ENCODE results near the gene GBP5.
"Not testable (repeated sequence)": the region's sequence is repeated elsewhere in the genome, so short reads cannot be mapped to it uniquely, and the experiment has no call there.

GBP5 gene

GRCh38 chr1:89306273-89306672, 33.6 kb upstream of the GBP5 start:
- H3K4me3 ChIP-seq (ENCODE audit: low read depth, low read length), result no peak overlapping the region
- TF ChIP-seq, protein P1, sequence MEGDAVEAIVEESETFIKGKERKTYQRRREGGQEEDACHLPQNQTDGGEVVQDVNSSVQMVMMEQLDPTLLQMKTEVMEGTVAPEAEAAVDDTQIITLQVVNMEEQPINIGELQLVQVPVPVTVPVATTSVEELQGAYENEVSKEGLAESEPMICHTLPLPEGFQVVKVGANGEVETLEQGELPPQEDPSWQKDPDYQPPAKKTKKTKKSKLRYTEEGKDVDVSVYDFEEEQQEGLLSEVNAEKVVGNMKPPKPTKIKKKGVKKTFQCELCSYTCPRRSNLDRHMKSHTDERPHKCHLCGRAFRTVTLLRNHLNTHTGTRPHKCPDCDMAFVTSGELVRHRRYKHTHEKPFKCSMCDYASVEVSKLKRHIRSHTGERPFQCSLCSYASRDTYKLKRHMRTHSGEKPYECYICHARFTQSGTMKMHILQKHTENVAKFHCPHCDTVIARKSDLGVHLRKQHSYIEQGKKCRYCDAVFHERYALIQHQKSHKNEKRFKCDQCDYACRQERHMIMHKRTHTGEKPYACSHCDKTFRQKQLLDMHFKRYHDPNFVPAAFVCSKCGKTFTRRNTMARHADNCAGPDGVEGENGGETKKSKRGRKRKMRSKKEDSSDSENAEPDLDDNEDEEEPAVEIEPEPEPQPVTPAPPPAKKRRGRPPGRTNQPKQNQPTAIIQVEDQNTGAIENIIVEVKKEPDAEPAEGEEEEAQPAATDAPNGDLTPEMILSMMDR (conservative IDR thresholded peaks at IDR 0.05; ENCODE audit: low read depth, low read length), result no peak
- no peak for DNase-seq (ENCODE audit: low read depth)

- no peak for DNase-seq (ENCODE audit: low read depth)
- TF ChIP-seq, protein P1 (conservative IDR thresholded peaks at IDR 0.05; ENCODE audit: low read depth, low read length), result no peak
- H3K4me3 ChIP-seq (ENCODE audit: low read depth, low read length), result no peak overlapping the region
Measured at GRCh38 chr1:89305493-89305892, 32.8 kb upstream of the GBP5 start.

DNA sequence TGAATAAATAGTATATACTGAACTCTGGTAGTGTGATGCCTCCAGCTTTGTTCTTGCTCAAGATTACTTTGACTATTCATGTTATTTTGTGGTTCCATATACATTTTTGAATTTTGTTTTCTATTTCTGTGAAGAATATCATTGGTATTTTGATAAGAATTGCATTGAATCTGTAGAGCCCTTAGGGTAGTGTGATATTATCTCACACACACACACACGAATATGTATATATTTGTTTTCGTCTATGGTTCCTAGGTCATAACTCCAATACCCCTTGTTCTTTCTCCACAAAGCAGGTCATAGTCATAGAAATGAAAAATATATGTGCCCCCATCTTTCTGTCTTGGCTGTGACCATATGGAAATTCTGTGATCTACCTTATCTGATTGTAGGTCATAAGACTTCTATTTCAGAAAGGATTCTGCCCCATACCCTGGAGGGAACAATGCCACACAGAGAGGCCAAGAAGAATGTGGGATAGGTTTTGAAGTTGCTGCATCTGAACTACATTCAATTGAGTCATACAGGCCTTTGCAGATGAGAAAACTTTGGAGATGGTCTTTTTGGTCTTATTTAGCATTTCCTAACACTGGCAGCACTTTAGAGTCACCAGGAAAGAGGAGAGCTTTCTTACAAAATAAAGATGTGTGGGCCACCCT, 32.0 kb upstream of the GBP5 start:
- TF ChIP-seq, protein P1 (conservative IDR thresholded peaks at IDR 0.05; ENCODE audit: low read depth, low read length), result no peak
- H3K4me3 ChIP-seq (ENCODE audit: low read depth, low read length), result no peak overlapping the region
- DNase-seq (ENCODE audit: low read depth), result no peak

DNA sequence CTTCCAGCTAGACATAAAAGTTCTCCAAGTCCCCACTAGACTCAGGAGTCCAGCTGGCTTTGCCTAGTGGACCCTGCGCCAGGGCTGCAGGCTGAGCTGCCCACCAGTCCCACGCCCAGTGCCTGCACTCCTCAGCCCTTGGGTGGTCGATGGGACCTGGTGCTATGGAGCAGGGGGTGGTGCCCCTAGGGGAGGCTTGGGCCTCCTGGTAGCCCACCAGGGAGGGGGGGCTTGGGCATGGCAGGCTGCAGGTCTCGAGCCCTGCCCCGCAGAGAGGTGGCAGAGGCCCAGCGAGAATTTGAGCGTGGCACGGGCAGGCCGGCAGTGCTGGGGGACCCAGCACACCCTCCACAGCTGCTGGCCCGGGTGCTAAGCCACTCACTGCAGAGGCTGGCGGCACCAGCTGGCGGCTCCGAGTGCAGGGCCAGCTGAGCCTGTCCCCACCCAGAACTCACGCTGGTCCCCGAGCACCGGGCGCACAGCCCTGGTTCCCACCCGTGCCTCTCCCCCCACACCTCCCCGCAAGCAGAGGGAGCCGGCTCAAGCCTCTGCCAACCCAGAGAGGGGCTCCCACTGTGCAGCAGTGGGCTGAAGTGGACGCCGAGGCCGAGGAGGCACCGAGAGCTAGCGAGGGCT, 30.2 kb upstream of the GBP5 start:
- TF ChIP-seq, protein P1 (conservative IDR thresholded peaks at IDR 0.05; ENCODE audit: low read depth, low read length), result no peak
- no peak overlapping the region for H3K4me3 ChIP-seq (ENCODE audit: low read depth, low read length)
- no peak for DNase-seq (ENCODE audit: low read depth)

DNA sequence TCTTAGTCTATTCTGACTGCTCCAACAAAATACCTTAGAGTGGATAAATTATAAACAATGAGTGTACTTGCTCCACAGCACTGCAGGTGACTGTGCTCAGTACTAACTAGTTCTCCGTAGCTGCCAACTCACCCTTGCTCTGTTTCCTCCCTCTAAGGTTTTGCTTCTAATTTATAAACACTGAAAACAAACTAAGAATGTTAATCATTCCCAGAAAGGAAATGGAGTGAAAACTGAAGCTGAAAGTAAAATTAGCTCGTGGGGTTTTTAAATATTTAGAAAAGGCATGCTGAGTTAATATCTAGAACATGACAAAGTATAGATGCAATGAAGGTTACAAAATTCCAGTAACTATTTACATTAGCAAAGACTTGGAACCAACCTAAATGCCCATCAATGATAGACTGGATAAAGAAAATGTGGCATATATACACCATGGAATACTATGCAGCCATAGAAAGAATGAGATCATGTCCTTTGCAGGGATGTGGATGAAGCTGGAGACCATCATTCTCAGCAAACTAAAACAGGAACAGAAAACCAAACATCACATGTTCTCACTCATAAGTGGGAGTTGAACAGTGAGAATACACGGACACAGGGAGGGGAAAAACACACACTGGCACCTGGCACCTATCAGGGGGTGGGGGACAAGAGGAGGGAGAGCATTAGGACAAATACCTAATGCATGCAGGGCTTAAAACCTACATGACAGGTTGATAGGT, 27.2 kb upstream of the GBP5 start:
- DNase-seq (ENCODE audit: low read depth); H3K4me3 ChIP-seq (ENCODE audit: low read depth, low read length): not testable (repeated sequence)

DNA sequence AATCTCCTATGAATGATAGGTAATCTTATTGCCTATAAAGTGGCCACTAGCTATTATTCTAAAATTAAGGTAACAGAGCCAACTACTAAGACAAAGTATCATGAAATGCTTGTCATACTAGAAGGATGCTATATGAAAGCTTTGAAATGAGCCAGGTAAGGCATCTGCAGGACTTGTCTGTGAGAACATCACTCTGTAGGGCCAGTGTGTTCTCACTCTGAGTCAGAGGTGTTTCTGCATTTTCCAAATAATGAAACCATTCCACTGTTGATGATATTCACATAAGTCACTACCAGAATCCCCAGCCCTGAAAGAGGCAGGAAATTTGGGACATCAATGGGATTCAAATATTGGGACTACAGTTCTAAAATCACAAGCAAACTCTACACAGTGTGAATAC, 25.8 kb upstream of the GBP5 start:
- TF ChIP-seq, protein P1 (conservative IDR thresholded peaks at IDR 0.05; ENCODE audit: low read depth, low read length), result no peak
- no peak overlapping the region for H3K4me3 ChIP-seq (ENCODE audit: low read depth, low read length)
- no peak for DNase-seq (ENCODE audit: low read depth)

GRCh38 chr1:89295187-89295586, 22.5 kb upstream of the GBP5 start:
- DNase-seq (ENCODE audit: low read depth), result no peak
- no peak overlapping the region for H3K4me3 ChIP-seq (ENCODE audit: low read depth, low read length)
- TF ChIP-seq, protein P1 (conservative IDR thresholded peaks at IDR 0.05; ENCODE audit: low read depth, low read length), result no peak

All from choroid plexus epithelial cell (primary cell).